ENCODE data around the gene BDKRB1. TPM values are rescaled to one million over a fixed set of nuclear protein-coding genes. Genes with fewer than 3 reads are reported as not detected.

BDKRB1 gene
- total RNA-seq, 3 donors from 2014 or later (not counting 1 experiment from before 2014, with no cell fraction given), result not detected

DNA sequence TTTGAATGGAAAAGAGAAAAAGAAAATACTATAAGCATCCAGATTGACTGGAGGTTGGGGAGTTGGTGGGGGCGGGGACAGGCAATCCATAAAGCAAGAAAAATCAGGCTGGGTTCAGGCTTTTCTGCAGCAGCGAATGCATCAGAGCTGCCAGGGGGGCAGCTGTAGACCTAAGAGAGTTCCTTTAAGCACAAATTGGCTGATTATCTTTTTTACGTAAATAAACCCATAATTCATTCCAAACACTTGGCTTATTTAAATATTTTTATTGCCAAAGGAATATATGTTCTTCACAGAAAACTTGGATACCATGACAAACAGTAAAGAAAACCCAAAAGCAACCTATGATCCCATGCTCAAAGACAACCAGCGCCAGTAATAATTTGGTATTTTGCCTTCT is 41.2 kb upstream of the BDKRB1 start:
- Mint-ChIP-seq H3K36me3 (no peaks in the 10 kb centered on the region), H3K4me1 (no peaks in the 10 kb centered on the region), H3K27ac (no peak overlapping the region), H3K4me3 (no peak overlapping the region), H3K27me3 (ENCODE audit: low read depth in 2 of 2) (no peaks in the 10 kb centered on the region), H3K9me3 (no peaks in the 10 kb centered on the region)
- no peak for DNase-seq
- no peaks in the 10 kb centered on the region for H3K9me3 ChIP-seq (ENCODE audit: control insufficient read depth, insufficient read depth, low read length)
- 91% methylated on average over 4 of the region's 4 CpGs for WGBS (ENCODE audit: insufficient coverage)
- no peak overlapping the region for H3K4me3 ChIP-seq (ENCODE audit: low read length)
- TF ChIP-seq, protein P1, sequence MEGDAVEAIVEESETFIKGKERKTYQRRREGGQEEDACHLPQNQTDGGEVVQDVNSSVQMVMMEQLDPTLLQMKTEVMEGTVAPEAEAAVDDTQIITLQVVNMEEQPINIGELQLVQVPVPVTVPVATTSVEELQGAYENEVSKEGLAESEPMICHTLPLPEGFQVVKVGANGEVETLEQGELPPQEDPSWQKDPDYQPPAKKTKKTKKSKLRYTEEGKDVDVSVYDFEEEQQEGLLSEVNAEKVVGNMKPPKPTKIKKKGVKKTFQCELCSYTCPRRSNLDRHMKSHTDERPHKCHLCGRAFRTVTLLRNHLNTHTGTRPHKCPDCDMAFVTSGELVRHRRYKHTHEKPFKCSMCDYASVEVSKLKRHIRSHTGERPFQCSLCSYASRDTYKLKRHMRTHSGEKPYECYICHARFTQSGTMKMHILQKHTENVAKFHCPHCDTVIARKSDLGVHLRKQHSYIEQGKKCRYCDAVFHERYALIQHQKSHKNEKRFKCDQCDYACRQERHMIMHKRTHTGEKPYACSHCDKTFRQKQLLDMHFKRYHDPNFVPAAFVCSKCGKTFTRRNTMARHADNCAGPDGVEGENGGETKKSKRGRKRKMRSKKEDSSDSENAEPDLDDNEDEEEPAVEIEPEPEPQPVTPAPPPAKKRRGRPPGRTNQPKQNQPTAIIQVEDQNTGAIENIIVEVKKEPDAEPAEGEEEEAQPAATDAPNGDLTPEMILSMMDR (IDR thresholded peaks at IDR 0.05), result no peak
- H3K27ac ChIP-seq (ENCODE audit: low read length), result no peak overlapping the region
- no peaks in the 10 kb centered on the region for H3K36me3 ChIP-seq (ENCODE audit: control insufficient read depth, insufficient read depth, low read length)
- ATAC-seq, result no peak
- H3K27me3 ChIP-seq (ENCODE audit: control insufficient read depth, insufficient read depth, low read length), result no peaks in the 10 kb centered on the region
- intact Hi-C loops (cut with micrococcal nuclease), result no loop called here
- H3K4me1 ChIP-seq (ENCODE audit: control insufficient read depth, insufficient read depth, low read length), result no peaks in the 10 kb centered on the region

DNA sequence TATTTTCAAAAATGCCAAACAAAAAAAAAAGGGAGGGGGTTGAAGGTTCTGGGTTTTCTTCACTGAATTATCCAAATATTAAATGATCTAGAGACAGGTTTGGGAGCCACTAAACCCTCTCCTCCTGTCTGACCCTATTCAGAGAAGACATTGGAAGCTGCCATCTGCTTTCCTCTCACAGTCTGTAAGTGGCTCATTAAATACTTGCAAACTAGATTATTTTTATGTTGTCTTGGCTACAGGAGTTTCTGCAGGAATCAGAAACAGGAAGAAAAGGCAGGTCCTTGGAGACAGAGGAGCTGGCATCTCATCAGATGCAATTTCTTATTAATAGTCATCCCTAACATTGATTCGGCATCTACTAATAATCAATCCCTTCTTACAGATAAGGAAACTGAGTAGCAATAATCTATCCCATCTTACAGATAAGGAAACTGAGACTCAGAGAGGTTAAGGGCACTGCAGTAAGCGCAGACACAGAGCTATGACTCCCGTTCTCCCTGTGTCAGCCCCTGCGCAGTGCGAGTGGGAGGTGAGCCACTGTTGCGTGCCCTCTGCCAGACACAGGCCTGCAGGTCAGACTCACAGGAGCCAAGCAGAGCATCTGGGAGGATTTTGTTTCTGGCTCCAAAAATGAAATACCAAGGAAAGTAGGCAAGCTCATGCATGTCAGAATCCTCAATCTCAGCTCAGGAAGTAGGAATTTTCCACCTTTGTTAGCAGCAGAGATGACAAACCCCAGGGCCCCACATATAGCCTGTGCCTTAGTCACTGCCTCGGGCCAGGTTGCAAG is 40.4 kb upstream of the BDKRB1 start:
- ATAC-seq, result no peak
- WGBS (ENCODE audit: insufficient coverage), result 87% methylated on average over 7 of the region's 7 CpGs
- Mint-ChIP-seq H3K9me3 (no peaks in the 10 kb centered on the region), H3K27ac (no peak overlapping the region), H3K36me3 (no peaks in the 10 kb centered on the region), H3K4me1 (no peaks in the 10 kb centered on the region), H3K4me3 (no peak overlapping the region), H3K27me3 (ENCODE audit: low read depth in 2 of 2) (no peaks in the 10 kb centered on the region)
- Histone ChIP-seq H3K27ac (ENCODE audit: low read length) (no peak overlapping the region), H3K4me1 (ENCODE audit: control insufficient read depth, insufficient read depth, low read length) (no peaks in the 10 kb centered on the region), H3K9me3 (ENCODE audit: control insufficient read depth, insufficient read depth, low read length) (no peaks in the 10 kb centered on the region), H3K4me3 (ENCODE audit: low read length) (no peak overlapping the region), H3K36me3 (ENCODE audit: control insufficient read depth, insufficient read depth, low read length) (no peaks in the 10 kb centered on the region), H3K27me3 (ENCODE audit: control insufficient read depth, insufficient read depth, low read length) (no peaks in the 10 kb centered on the region)
- DNase-seq, result no peak
- TF ChIP-seq, protein P1 (IDR thresholded peaks at IDR 0.05), result no peak
- intact Hi-C loops (cut with micrococcal nuclease), result no loop called here

DNA sequence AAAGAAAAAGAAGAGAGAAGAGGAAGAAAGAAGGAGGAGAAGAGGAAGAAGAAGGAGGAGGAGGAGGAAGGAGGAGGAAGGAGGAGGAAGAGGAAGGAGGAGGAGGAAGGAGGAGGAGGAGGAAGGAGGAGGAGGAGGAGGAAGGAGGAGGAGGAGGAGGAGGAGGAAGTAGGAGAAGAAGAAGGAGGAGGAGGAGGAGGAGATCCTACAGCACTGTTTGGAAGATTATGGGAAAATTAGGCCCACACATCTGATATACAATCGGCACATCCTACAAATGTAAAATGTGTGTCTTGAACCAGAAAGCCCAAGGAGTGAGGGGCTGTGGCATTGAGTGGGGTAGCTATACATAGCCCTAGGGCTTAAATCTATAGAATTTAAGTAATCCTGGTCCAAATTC is 39.4 kb upstream of the BDKRB1 start:
- Histone ChIP-seq H3K36me3 (ENCODE audit: control insufficient read depth, insufficient read depth, low read length) (no peaks in the 10 kb centered on the region), H3K9me3 (ENCODE audit: control insufficient read depth, insufficient read depth, low read length) (no peaks in the 10 kb centered on the region), H3K4me3 (ENCODE audit: low read length) (no peak overlapping the region), H3K4me1 (ENCODE audit: control insufficient read depth, insufficient read depth, low read length) (no peaks in the 10 kb centered on the region), H3K27ac (ENCODE audit: low read length) (no peak overlapping the region), H3K27me3 (ENCODE audit: control insufficient read depth, insufficient read depth, low read length) (no peaks in the 10 kb centered on the region)
- peaks cover 0 to 6% of the 10 kb centered on the region in 2 donors for H3K27me3 Mint-ChIP-seq (ENCODE audit: low read depth in 2 of 2)
- intact Hi-C loops (cut with micrococcal nuclease), result loop anchor here (1.0 kb wide), 1 partner anchor 9 kb away; no protein-coding TSS in a partner anchor
- TF ChIP-seq, protein P1 (IDR thresholded peaks at IDR 0.05), result no peak
- ATAC-seq (no peak), DNase-seq (no peak)
- WGBS (ENCODE audit: insufficient coverage), result 80% methylated on average over 1 of the region's 1 CpG
- H3K27ac Mint-ChIP-seq, result no peak overlapping the region
- H3K36me3 Mint-ChIP-seq, result no peaks in the 10 kb centered on the region
- H3K9me3 Mint-ChIP-seq, result no peaks in the 10 kb centered on the region
- H3K4me1 Mint-ChIP-seq, result no peaks in the 10 kb centered on the region
- no peak overlapping the region for H3K4me3 Mint-ChIP-seq

Measured in natural killer cell (primary cell).